Activated T-helper 9 cell treated with anti-CD3 and anti-CD28 coated beads, Interleukin-2, amount 50 U/mL, for 16 hours (primary cell): Measurements from ENCODE around the gene DYSF.

Source experiments
- DNase-seq: peaks from one replicate; pipeline ENCODE4 v3.0.0-alpha.2; 2020; ENCODE audit warnings: low read depth

Gene DYSF

DNA sequence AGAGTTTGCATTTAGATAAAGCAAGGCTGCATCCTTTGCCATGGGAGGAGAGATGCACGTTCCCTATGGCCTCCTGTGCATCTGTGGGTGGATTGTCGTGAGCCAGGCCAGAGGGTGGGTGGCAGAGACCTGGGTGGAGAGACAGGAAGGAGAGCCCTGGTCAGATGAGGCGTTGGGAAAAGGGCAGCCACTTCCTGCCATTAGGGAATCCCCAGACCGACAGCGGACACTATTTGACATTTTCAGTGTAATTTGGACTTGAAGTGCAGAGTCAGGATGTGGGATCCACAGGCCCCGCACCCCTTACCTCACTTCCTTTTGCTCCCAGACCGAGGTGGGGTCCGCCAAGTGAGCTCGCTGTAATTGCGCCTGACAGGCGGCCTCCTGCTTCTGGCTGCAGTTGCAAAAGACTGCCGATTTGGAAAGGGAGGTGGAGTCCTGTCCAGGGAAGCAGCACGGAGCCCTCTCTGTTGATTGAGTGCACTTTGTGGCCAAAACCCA, 150.0 kb downstream of the DYSF start:
- no peak for DNase-seq

DNA sequence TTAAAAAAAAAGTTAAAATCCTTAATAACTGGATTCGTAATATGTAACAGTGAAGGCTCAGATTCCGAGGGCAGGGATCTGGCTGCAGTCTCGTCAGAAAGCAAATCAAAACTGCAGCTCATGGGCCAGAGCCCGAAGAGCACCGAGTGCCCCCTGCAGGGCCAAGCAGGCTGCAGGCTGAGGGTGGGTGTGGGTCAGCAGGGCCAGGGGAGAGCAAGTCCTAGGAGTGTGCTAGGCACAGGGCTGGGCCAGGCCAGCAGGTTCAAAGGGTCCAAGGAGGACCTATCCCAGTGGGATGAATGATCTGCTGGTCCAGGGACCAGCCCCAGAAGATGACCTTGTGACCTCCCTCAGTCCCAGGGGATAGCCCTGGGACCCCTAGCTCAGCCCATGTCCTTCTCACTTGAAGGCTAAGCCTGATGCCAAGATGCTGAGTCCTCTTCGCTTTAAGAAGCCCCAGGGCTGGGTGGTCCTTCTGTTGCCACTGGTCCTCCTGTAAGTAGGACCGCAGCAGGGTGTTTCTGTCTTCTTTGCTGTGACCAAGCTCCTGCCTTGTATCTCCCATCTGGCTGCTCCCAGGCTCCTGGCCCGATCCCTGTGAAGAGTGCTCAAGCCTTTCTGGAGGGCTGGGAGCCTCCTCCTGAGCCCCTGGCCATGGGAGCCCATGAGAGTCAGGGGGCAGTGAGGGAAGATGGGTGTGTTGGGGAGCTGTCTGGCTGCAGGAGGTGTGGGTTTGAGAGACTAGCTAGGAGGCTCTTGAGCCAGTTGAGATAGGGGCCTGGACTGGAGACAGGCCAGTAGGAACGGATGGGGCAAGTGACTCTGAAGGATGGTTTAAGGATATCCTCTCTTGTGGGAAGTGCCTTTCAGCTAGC, 150.7 kb downstream of the DYSF start:
- DNase-seq, result no peak

- no peak for DNase-seq
Measured at GRCh38 chr2:71604726-71605120, 151.4 kb downstream of the DYSF start.

- DNase-seq, result no peak
Measured at GRCh38 chr2:71605173-71605641, 151.8 kb downstream of the DYSF start.

DNA sequence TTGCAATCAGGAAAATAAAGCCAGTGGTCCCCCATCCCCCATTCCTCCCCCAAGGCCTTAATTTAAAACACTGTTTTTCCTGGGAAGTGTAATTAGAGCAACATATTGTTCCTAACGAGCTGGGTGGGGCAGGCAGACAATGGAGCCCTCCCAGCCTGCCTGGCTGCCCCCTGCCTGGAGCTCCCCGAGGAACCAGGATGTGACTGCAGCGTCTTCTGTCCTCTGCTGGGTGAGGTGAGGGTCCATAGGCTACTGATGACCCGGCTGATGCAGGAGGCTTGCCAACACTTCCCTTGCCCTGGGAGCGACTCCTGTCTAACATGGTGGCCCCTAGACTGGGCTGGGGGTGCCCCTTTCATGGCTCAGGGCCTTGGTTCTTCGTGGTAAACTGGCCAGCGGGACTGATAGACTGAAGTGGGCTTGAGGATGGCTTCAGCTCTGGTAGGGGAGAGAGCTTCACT, 152.4 kb downstream of the DYSF start:
- no peak for DNase-seq

DNA sequence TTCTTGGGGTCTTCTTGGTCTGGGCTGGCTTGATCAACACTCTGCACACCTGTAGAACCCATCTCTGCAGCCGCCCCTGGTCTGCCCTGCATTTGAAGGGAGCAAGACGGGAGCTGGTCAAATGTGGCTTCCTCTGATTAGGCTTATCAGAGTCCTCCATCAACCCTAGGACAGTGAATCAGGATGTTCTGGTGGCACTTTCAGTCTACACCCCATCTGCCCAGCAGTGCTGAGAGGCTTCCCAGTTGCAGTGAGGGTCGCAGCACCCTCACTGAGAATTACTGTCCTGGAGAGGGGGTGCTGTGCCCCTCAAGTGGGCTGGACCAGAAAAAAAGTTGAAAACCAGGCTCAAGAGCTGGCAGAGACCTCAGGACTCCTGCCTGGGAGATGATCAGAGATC, 152.9 kb downstream of the DYSF start:
- no peak for DNase-seq

- DNase-seq, result no peak
Measured at GRCh38 chr2:71607151-71607889, 154.0 kb downstream of the DYSF start.

- DNase-seq, result no peak
Measured at GRCh38 chr2:71608034-71608433, 154.7 kb downstream of the DYSF start.

GRCh38 chr2:71608441-71608840, 155.1 kb downstream of the DYSF start:
- DNase-seq, result no peak

GRCh38 chr2:71609029-71609428, 155.7 kb downstream of the DYSF start:
- no peak for DNase-seq

GRCh38 chr2:71609441-71609840, 156.1 kb downstream of the DYSF start:
- no peak for DNase-seq

DNA sequence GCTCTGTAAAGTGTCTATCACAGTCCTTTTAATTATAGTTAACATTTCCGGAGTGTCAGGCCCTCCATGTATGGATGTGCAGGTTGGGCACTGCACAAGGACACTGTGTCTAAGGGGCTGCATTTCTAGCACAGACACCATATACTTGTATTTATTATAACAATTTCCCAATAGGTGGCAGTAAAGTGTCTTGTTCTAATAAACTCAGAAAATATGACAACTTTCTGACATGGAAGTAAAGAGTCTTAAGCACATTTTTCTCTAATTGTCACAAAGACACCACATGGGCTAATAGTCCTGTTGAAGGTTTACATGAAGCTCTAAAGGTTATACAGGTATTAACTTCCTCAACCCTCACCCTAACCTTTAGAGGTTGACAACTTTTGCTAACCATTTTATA, 156.6 kb downstream of the DYSF start:
- no peak for DNase-seq

DNA sequence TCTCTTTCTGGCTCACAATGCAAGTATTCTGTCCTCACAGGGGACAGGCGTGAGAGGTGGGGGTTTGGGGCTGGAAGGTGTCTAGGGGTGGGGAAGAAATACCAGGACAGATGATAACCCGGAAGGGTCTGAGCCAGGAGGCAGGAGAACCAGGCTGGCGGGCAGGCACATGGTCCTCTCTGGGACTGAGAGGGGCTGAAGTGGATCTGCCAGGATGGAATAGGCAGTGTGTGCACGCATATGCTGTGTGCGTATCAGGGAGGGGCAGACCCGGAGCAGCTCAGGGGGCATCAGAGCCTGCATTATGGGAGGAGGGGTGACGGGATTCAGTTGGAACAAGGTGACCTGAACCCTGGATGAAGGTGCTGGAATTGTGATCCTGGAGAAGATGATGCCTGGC, 157.3 kb downstream of the DYSF start:
- DNase-seq, result no peak

DNA sequence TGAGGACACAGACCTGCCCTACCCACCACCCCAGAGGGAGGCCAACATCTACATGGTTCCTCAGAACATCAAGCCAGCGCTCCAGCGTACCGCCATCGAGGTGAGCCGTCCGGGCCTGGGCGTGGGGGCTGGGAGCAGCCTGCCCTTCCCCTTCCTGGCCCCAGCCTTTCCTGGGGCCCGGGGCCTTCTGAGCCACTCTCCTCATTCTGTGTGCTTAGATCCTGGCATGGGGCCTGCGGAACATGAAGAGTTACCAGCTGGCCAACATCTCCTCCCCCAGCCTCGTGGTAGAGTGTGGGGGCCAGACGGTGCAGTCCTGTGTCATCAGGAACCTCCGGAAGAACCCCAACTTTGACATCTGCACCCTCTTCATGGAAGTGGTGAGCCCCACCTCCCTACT, 157.9 kb downstream of the DYSF start:
- no peak for DNase-seq

DNA sequence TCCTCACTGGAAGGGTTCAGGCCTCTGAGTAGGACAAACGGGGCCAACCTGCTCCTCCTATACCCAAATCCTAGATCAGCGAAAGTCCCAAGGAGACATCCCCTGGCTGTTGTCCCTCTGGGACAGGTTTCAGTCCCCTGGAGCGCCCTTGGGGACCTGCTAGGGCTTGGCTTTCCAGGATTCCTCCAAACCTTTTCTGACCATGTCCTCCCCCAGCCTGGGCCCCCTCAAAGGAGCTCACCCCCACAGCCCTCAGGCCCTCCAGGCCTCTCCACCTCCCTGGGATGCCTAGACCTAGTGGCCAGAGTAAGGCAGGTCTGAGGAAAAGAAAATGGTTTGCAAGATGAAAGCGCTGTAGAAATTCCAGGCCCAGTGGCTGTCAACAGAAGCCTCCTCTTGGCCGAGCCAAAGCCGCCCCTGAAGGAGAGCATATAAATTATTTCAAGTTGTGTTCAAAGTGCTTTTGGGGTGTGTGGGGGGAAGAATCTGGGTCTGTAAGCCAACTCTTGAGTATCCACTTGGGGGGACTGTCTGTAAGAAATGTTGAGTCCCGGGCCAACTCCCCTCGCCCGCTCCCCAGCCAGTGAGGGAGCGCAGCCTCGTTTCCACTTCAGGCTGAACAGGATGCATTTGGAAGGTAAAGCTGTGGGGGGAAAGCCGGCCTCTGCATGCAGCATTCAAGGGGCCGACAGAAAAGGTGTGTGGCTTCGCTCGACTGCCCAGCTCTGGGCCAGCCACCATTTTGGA, 158.6 kb downstream of the DYSF start:
- no peak for DNase-seq

- no peak for DNase-seq
Measured at GRCh38 chr2:71612581-71613402, 159.4 kb downstream of the DYSF start.

DNA sequence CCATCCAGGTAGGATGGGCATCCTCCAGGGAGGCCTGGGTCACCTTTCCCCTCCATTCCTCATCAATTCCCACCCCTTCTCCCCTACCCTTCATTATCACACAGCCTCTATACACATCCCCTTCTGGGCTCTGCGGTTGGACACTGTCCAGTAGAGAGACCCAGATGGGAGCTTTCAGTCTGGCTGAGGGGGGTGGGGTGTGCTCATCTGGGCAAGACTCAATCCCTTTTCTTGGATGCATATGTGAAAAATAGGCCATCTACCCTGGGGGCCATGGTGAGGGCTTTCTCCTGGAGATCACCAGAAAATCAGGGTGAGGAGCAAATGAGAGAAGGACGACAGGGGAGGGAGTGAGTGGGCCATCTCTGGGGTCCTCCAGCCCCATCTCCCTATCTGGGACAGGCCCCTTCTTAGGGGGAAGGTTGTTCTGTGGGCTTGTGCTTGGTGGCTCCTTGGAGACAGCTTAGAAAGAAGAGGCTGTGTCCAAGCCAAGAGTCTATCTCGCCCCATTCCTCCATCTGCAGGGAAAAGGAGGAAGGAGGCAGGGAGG, 160.1 kb downstream of the DYSF start:
- no peak for DNase-seq

DNA sequence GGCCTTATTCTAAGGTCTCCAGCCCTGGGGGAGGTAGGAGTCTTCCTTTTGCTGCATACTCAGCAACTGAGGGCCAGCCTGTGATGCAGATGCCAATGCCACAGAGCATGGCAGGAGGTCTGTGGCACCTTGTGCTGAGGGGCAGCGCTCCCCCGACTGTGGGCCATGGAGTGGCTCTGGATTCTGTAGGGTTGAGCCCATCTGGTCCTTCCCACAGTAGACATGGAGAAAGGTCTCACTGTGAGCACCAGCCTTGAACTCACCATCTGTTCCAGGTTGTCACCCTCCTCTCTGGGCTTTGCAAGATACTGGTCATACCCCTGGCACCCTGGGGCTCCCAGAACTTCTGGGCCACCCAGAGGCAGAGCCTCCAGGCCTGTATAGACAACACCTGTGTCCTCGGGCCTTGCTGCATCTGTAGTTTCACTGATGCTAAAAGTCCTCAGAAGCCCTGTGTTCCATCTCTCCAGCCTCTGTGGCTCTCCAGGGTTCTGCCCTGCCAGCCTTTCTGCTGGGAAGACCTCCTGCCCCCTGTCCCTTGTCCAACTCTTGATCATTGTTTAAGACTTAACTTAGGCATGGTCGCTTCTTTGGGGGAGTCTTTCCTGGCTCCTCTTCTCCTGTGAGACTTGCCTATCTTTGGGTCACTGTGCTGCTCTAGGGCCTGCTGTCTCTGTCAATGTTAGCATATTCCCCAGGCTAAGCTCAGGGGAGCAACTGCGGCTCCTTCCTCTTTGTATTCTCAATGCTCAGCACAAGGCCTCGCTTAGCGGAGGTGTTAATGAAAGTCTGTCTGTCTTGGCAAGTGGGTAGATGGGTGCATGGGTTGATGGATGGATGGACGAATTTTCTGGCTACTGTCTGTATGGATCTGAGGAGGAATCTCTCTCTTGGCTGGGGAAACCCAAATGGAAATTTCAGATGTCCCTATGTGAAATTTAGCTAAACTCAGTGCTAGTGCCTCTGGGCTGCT, 160.9 kb downstream of the DYSF start:
- no peak for DNase-seq

DNA sequence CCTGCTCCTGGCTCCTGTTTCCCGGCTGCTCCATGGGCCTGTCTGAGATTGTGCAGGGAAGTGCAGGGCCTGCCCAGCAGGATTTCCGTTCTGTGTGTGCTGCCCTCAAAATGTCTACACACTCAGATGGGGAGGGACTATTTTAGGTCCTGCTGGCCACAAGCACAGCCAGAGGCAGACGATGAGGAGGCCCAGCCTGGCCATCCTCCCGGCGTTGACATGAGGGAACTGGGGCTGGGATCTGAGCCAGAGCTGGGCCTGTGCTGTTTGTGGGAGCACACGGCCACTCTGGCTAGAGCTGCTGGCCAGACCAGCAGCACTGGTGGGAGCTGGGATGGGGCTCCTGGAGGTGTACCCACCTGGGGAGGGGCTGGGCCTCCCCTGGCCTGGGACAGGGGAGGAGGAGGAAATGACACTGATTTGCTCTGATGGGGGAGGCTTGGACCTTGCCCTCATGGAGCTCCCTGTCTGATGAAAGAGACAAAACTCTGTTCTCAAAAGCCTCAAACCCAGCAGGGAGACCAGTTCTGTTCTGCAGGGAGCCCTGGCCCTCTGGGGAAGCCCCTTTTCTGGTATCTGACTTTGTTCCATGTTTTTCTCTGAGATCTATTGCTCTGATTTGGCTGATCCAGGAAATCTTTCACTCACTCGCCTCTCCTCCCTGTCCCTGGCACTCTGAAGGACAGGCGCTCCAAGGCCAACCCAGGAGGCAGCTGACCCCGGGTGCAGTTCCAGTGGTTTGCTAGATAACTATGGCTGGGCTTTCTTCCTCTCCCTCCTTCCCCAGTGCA, 161.8 kb downstream of the DYSF start:
- no peak for DNase-seq
